ENCODE data around the gene APOB. TPM values are rescaled to one million over a fixed set of nuclear protein-coding genes. Genes with fewer than 3 reads are reported as not detected.

Gene APOB
- polyA plus RNA-seq, 1 experiment = under 0.01 TPM

DNA sequence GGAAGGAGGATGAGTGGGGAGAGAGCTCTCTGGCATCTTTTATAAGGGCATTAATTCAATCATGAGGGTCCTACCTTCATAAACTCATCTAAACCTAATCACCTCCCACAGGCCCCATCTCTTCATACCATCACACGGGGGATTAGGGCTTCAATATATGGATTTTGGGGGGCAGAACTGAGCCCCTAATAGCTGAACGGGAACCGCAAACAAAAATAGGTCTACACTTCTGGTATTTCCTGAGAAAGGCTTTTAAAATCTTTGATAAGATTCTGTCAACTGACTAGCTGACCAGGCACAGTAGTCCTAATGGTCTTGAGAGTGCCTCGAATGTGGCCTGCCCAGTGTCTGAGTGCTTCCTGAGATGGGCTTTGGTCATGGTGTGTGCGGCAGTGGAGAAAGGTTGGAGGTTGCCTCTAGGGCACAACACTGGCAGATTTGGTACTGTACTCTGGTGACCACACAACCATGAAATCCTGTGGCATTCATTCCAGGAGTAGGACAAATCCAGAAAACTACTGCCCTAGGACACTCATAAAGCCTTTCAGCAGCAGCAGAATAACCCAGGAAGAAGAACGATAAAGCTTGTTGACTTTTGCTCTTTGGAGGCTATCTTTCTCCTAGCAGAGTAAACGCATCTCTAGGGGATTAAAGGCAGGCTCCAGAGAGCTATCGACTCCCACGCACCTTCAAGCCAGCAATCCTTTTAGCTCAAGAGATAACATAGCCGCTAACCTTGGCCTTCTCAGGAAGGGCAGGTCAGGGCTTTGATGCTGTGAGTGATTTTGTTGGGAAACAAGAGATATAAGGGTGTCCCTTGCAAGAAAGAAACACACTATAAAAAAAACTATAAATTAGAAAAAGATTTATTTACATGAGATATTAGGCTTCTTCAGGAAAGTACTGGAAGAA is 12.3 kb upstream of the APOB start:
- no peaks in the 10 kb centered on the region for H3K27me3 ChIP-seq (ENCODE audit: control insufficient read depth, insufficient read depth, low read length)
- H3K27ac ChIP-seq (ENCODE audit: low read depth, low read length) = no peak overlapping the region
- no peak overlapping the region for H3K4me3 ChIP-seq (ENCODE audit: low read depth, low read length)
- TF ChIP-seq, protein P1, sequence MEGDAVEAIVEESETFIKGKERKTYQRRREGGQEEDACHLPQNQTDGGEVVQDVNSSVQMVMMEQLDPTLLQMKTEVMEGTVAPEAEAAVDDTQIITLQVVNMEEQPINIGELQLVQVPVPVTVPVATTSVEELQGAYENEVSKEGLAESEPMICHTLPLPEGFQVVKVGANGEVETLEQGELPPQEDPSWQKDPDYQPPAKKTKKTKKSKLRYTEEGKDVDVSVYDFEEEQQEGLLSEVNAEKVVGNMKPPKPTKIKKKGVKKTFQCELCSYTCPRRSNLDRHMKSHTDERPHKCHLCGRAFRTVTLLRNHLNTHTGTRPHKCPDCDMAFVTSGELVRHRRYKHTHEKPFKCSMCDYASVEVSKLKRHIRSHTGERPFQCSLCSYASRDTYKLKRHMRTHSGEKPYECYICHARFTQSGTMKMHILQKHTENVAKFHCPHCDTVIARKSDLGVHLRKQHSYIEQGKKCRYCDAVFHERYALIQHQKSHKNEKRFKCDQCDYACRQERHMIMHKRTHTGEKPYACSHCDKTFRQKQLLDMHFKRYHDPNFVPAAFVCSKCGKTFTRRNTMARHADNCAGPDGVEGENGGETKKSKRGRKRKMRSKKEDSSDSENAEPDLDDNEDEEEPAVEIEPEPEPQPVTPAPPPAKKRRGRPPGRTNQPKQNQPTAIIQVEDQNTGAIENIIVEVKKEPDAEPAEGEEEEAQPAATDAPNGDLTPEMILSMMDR (IDR thresholded peaks at IDR 0.05; ENCODE audit: low read depth, low read length) = no peak
- DNase-seq (ENCODE audit: low read depth, low spot score) = no peak
- POLR2A ChIA-PET = no interaction called here
- CTCF ChIA-PET = interaction anchor here (2.8 kb wide), 1 partner anchor 13 kb away, joined by 10 read pairs; the partner anchor contains the start of gene APOB
- no peaks in the 10 kb centered on the region for H3K9me3 ChIP-seq (ENCODE audit: control insufficient read depth, insufficient read depth, low read length)

DNA sequence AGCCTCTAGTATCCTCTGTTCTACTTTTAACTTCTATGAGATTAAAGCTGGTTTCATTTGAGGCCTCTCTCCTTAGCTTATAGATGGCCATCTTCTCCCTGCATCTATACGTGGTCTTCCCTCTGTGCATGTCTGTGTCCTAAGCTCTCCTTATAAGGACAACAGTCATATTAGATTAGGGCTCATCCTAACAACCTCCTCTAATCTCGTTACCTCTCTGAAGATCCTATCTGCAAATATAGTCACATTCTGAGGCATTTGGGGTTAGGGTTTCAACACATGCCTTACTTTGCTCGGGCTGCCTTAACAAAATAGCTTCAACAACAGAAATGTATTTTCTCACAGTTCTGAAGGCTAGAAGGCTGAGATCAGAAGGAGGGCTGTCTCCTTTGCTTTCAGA is 11.6 kb upstream of the APOB start:
- no peaks in the 10 kb centered on the region for H3K27me3 ChIP-seq (ENCODE audit: control insufficient read depth, insufficient read depth, low read length)
- no peak overlapping the region for H3K27ac ChIP-seq (ENCODE audit: low read depth, low read length)
- CTCF ChIA-PET = interaction anchor here (1.0 to 2.8 kb wide), 2 partner anchors 9 to 12 kb away, joined by 3 to 10 read pairs; partner anchors contain the start of gene APOB
- no peaks in the 10 kb centered on the region for H3K9me3 ChIP-seq (ENCODE audit: control insufficient read depth, insufficient read depth, low read length)
- DNase-seq (ENCODE audit: low read depth, low spot score) = no peak
- H3K4me3 ChIP-seq (ENCODE audit: low read depth, low read length) = no peak overlapping the region
- POLR2A ChIA-PET = no interaction called here
- TF ChIP-seq, protein P1 (IDR thresholded peaks at IDR 0.05; ENCODE audit: low read depth, low read length) = no peak

DNA sequence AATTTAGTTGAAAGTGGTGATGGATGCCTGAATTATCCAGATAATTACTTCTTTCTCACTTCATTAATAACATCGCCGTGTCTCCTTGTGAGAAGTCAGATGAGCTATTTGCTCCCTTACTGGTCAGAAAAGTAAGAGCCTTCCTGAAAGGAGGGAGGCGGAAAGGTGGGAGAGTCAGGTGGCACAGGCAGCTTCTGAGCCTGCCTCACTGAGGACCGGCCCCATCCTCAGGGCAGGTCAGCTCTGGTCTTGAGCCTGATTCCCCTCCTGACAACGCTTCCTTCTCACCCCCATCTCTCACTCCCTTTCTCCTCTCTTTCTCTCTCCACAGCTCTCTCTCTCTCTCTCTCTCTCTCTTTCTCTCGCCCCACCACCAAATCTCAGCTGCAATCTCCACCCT is 10.1 kb upstream of the APOB start:
- CTCF ChIA-PET = interaction anchor here (2.8 kb wide), 1 partner anchor 11 kb away, joined by 10 read pairs; the partner anchor contains the start of gene APOB

DNA sequence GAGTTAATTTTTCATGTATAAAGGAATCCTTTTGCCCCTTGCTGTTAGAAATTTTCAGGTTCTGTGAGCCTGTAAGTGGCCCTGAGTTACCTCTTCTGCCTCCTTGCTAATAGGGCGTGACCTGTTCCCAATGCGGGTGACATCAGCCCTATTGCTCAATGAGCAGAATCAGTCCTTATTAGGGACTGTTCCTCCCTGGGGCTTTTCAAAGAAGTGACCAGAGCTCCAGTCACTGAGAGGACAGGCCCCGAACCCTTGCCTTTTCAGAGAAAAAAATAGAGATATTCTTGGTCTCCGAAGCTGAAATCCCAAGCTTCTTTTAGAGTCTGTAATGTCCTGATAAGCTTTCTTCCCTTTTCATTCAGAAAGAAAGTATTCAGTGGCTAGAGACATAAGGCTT is 8.2 kb upstream of the APOB start:
- Histone ChIP-seq H3K4me3 (ENCODE audit: low read depth, low read length) (no peak overlapping the region), H3K27me3 (ENCODE audit: control insufficient read depth, insufficient read depth, low read length) (no peaks in the 10 kb centered on the region), H3K9me3 (ENCODE audit: control insufficient read depth, insufficient read depth, low read length) (no peaks in the 10 kb centered on the region), H3K27ac (ENCODE audit: low read depth, low read length) (no peak overlapping the region)
- TF ChIP-seq, protein P1 (IDR thresholded peaks at IDR 0.05; ENCODE audit: low read depth, low read length) = no peak
- DNase-seq (ENCODE audit: low read depth, low spot score) = no peak
- POLR2A ChIA-PET = no interaction called here
- CTCF ChIA-PET = no interaction called here

More for the DNA sequence above, 10.1 kb upstream of the APOB start:
- Histone ChIP-seq H3K9me3 (ENCODE audit: control insufficient read depth, insufficient read depth, low read length) (no peaks in the 10 kb centered on the region), H3K4me3 (ENCODE audit: low read depth, low read length) (no peak overlapping the region), H3K27me3 (ENCODE audit: control insufficient read depth, insufficient read depth, low read length) (no peaks in the 10 kb centered on the region), H3K27ac (ENCODE audit: low read depth, low read length) (no peak overlapping the region)
- TF ChIP-seq, protein P1 (IDR thresholded peaks at IDR 0.05; ENCODE audit: low read depth, low read length) = no peak
- POLR2A ChIA-PET = no interaction called here
- no peak for DNase-seq (ENCODE audit: low read depth, low spot score)

DNA sequence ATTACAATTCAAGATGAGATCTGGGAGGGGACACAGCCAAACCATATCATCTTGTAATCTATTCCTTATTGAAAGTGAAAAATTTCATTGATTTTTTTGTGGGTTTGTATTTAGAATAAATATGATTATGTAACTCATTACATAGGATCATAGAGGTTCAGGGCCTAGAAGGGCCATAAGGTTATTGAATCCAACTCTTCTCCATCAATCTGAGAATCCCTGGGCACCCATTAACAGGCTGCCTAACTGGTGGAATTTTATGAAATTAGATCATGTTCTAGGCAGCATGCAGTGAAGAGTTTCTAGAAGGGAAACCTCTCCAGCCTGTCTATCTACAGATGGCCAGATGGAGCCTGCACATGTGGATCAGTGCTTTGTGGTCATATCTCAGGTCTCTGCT is 6.3 kb upstream of the APOB start:
- ChIA-PET POLR2A (no interaction called here), CTCF (no interaction called here)
- DNase-seq (ENCODE audit: low read depth, low spot score) = no peak
- H3K27me3 ChIP-seq (ENCODE audit: control insufficient read depth, insufficient read depth, low read length) = peaks cover under 1% of the 10 kb centered on the region
- H3K9me3 ChIP-seq (ENCODE audit: control insufficient read depth, insufficient read depth, low read length) = no peaks in the 10 kb centered on the region
- TF ChIP-seq, protein P1 (IDR thresholded peaks at IDR 0.05; ENCODE audit: low read depth, low read length) = no peak
- H3K4me3 ChIP-seq (ENCODE audit: low read depth, low read length) = no peak overlapping the region
- no peak overlapping the region for H3K27ac ChIP-seq (ENCODE audit: low read depth, low read length)

Data from AG04450 (cell line).